Measurements from ENCODE around the gene PHC3. TPM values are rescaled to one million over a fixed set of nuclear protein-coding genes. Genes with fewer than 3 reads are reported as not detected.

PHC3 gene
- total RNA-seq, 1 donor = 54.1 TPM

DNA sequence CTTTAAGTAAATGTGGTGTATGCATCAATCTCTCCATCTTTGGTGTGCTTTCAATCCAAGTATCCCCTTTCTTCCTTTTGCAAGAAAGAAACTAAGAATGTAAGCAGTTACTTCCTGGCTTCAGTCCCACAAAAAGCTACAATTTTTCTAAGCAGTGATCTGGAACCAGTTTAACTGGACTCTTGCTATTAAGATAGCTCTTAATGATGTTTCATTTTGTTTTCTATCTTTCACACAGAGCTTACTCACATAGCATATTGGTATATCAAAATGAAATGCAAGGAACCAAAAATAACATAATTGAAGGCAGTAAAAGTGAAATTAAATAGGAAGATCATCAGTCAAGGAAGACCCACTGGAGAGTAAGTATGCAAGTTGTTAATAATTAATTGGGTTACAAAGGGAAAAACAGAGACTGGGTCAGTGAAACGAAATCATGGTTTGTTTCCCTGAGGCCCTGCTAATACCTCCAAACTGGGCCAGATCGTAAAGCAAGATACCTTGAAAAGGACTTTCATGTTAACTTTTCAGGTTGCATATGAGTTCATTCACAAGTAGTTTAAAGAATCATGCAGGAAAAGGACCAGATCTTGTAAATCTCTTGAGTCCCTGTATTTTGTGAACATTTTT, 101.9 kb downstream of the PHC3 start:
- DNase-seq (ENCODE audit: low read depth in 2 of 3, low spot score in 2 of 3) = no peak

DNA sequence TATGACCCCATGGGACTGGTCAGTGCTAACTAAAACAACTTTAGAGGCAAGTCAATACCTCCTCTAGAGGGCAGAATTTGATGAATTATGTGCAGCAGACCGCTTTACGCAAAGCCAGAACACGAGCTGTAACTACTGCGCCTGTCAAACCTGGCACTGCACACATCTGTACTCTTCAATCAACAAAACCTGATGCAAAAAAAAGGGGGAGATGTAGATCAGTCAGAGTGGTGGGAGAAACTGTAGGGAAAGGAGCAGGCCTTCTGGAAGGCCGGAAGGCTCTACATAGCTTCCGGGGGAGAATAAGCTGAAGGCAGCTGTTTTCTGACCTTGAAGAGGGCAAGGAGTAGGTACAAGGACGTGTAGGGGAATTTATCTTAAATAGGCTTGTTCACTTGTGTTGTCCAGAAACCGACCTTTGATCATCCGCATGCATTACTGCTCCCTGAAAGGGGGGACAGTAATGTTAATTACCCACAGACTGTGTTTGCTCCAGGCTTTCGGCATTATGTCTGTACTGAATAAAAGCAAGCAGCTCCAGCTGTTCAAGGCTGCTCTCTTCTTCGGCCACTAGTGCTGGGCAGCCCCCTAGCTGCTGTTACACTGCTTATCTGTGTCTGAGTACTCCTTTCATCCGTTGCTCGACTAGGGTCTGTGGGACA, 102.8 kb downstream of the PHC3 start:
- no peak for DNase-seq (ENCODE audit: low read depth in 2 of 3, low spot score in 2 of 3)

DNA sequence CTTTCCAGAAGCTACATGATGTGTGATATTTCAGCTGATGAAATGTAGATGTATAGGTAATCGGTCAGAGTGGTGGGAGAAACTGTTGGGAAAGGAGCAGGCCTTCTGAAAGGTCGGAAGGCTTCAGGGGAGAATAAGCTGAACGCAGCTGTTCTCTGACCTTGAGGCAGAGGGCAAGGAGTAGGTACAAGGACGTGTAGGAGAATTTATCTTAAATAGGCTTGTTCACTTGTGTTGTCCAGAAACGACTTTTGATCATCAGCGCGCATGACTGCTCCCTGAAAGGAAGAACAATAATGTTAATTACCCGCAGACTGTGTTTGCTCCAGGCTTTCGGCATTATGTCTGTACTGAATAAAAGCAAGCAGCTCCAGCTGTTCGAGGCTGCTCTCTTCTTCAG, 104.2 kb downstream of the PHC3 start:
- no peak for DNase-seq (ENCODE audit: low read depth in 2 of 3, low spot score in 2 of 3)

DNA sequence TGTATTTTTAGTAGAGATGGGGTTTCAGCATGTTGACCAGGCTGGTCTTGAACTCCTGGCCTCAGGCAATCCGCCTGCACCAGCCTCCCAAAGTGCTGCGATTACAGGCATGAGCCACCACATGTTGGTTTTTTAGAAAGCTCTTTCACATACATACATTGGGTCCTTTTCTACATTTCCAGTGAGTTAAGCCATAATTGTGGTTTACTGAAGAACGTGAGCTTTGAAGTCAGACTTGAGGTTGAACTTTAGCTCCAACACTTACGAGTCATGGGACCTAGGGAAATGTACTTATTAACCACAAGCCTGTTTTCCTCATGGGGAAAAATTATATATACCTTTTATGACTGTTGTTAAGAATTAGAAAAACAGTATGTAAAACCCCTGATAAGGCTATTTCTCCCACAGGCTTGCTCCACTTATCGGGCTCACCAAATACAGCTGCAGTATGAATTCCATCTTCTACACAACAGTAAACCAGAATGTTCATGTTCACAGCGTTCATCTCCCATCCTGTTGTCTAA, 104.8 kb downstream of the PHC3 start:
- no peak for DNase-seq (ENCODE audit: low read depth in 2 of 3, low spot score in 2 of 3)

DNA sequence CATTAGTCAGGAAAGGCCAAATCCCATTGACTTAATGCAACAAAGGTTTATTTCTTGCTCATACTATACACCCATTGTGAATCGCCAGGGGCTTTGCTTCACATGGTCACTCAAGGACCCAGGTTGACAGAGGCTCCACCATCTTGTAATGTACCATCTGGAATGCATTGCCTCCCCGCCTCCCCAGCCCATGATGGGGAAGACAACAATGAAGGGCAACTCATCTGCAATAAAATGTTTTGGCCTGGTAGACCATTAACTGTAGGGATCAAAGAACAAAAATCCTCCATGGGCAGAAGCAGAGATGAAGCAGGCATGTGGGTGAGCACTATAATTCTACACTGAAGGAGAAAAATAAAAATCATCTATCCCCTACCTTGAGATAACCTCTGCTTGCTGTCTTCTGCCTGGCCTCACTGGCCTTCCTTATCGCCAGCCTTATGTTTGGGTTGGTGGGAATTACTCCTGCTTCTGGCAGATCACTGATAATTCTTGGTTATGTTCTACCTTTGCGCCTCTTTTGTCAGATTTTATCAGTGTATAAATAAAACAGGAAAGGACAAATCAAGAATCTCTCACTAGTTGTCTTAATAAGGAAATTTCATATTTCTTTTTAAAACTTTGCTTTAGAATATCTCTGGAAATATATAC, 106.0 kb downstream of the PHC3 start:
- no peak for DNase-seq (ENCODE audit: low read depth in 2 of 3, low spot score in 2 of 3)

DNA sequence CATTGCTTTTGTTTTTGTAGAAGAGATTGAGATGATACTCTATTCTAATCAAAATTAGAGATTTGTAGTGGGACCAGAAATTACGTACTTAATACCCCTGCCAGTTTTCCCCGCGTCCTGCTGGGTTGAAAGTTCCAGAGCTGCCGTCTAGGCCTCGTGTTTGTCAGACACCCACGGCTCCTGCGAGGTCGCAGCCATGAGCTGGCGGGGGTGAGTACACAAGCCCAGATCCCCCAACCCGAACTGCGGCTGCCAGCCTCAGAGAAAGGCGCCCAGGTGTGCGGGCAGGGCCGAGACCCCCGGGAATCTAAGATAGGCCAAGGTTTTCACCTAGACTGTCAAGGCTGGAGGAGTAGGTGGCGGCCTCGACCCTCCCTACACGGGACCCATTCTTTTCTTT, 117.4 kb downstream of the PHC3 start:
- no peak for DNase-seq (ENCODE audit: low read depth in 2 of 3, low spot score in 2 of 3)

DNA sequence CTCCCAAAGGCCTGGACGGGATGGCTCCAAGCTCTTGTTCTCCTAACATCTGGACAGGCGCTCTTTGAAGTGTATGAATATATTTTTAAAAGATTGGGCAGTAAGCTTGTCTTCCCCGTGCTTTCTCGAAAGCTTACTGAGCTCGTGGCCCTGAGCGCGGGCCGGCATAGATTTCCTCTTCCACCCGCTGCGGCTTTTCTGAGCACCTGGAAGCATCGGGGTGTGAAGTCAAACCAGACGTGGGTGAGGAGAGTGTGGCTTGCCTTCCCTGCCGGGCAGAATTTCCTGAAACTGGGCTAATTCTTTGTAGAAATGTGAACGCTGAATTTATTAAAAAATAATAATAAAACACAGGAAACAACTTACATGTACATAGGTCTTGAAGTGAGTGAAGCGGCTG, 117.8 kb downstream of the PHC3 start:
- no peak for DNase-seq (ENCODE audit: low read depth in 2 of 3, low spot score in 2 of 3)

DNA sequence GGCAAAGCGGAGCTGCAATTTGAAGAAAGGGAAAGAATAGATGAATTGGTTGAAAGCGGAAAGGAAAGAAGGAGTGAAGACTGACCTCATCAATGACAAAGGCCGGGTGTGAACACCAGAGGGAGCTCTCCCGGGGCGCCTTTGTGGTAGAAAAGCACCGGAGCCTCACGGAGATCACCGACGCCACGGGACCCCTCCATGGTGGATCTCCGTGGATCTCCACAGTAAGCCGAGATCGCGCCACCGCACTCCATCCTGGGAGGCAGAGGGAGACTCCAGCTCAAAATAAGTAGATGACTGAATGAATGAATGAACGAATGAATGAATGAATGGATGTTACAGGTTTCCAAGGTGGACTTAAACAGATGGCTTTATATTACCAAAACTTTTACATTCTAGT, 118.8 kb downstream of the PHC3 start:
- no peak for DNase-seq (ENCODE audit: low read depth in 2 of 3, low spot score in 2 of 3)

DNA sequence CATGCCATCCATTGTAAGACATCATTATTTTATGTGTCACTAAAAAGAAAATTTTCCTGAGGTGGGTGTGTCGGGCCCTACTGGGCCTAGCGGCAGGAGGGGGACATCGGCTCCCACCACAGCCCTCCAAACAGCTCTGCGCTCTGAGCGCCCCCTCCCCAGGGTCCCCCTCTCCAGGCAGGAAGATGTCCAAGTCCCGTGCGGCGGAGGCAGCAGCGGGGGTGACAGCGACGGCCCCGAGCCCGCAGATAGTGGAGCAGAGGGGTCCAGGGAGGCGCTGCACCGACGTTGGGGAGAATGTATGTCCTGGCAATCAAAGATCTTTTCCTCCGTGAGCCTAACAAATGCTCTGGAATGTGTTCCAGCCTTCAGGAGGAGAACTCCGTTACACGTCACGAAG, 119.5 kb downstream of the PHC3 start:
- no peak for DNase-seq (ENCODE audit: low read depth in 2 of 3, low spot score in 2 of 3)

DNA sequence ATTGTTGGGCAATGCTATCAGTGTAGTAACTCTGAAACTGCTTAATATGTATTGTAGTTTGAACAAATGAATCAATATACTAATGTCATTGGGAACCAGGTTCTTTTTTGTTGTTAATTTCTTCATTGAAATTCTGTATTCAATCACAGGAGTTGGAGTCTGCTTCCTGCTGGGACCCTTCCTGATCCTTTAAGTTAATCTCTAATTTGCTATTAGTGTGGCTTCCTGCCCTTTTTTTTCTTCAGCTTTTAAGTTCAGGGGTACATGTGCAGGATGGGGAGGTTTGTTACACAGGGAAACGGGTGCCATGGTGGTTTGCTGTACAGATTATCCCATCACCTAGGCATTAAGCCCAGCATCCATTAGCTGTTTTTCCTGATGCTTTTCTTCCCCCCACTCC, 122.1 kb downstream of the PHC3 start:
- no peak for DNase-seq (ENCODE audit: low read depth in 2 of 3, low spot score in 2 of 3)

DNA sequence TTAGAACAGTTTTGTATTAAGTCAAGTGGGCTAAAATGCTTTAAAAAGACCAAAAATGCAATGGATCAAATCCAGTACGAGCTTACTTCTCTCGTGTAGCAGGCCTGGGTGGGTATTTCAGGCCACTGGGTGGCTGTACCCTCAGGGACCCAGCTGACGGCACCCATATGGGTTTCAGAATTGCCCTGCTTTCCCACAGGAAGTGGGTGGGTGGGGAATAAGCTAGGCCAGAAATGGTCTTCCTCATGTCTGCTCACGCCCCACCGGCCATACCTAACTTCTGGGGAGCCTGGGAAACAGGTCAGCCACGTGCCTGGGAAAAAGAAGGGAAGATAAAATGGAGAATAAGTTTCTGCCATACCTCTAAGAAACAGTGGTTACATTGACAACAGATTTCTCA, 123.4 kb downstream of the PHC3 start:
- DNase-seq (ENCODE audit: low read depth in 2 of 3, low spot score in 2 of 3) = no peak

DNA sequence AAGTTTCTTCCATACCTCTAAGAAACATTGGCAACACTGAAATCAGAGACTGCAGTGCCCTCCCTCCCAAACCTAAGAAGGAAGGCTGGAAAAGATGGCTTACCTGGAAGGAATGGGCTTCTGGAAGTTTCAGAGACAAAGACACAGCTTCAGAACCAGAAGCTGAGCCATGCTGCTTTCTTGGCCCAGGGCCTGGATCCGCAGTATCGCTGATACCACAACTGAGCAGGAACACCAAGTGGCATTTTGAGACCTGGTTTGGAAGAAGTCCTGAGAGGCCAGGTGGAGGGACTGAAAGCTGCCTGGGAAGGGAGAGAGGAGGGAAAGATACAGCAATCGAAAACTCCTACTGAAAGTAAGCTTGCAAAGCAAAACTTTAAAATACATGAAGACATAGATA, 124.0 kb downstream of the PHC3 start:
- no peak for DNase-seq (ENCODE audit: low read depth in 2 of 3, low spot score in 2 of 3)

DNA sequence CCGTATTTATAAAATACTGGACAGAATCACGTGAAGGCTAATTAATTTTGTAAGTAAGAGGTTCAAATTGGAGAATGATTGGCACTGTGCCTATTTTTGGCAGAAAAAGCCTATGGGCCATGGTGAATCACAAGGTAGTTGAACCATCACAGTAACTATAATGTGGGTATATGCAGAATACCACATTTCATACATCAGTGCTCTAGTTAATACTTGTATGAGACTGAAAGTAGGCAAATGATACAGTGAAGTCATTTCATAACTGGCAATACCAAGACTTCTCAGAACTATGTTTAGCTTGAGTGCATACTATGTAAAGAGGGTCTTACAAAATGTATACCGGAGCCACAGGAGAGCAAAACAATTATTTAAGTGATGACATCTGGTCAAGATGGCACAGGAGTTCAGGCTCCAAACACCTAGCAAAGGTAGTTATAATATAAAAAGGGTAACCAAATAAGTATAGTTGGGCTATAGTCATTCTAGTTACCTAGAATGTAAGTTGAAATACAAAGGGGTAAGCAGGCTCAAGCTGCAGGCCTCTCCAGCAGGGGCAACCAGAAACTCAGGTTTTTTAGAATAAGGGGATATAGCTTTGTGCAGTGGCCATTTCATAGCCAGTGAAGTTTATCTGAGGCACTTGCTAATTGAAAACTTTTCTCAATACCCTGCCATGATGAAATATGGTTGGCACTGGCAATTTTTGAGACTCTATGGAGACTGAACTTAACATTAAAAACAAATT, 124.7 kb downstream of the PHC3 start:
- DNase-seq (ENCODE audit: low read depth in 2 of 3, low spot score in 2 of 3) = no peak

DNA sequence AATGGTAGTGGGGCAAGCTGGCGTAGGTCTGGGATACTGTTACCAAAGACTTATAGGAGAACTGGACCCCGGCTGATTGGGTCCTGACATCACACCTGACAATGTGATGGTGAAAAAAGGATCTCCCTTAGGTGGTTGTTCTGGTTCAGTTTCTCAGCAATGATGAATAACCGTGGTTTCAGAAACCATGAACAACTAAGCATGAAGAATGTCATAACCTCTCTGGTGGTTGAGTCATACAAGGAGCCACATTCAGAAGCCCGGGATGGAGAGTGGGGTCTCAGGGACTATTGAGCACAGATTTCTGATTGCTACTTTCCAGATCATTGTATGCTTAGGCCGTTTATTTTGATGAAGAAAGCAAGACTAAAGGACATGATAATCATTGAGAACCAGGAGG, 126.3 kb downstream of the PHC3 start:
- DNase-seq (ENCODE audit: low read depth in 2 of 3, low spot score in 2 of 3) = no peak

DNA sequence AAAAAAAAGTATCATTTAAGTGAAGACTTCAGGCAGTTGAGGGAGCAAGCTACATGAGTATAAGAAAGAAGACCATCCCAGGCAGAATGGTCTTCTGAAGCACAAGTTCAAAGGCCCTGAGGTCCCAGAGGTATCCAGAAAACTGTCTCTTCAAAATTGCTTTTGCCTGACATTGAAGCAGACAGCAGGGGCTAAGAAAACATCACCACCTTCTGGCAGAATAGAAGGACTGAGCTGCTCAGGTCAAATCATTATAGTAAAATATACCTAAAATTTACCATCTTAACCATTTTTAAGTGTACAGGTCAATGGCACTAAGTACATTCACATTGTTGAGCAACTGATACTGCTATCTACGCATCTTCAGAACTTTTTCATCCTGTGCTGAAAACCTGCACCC, 127.3 kb downstream of the PHC3 start:
- DNase-seq (ENCODE audit: low read depth in 2 of 3, low spot score in 2 of 3) = peak in 2 of 3 donors; percentile 33 to 58

DNA sequence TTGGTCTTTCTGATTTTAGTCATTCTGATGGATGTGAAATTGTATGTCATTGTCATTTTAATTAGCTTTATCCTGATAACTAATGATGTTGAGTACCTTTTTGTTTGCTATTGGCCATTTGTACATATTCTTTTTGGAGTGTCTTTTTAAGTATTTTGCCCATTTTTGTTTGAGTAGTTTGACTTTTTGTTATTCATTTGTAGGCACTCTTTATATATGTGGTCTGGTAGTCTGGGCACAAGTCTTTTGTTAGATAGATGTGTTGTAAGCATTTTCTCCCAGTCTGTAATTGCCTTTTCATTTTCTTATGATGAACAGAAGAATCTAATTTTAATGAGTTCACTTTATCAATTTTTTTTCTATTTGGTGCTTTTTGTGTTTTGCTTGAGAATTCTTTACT, 129.1 kb downstream of the PHC3 start:
- no peak for DNase-seq (ENCODE audit: low read depth in 2 of 3, low spot score in 2 of 3)

DNA sequence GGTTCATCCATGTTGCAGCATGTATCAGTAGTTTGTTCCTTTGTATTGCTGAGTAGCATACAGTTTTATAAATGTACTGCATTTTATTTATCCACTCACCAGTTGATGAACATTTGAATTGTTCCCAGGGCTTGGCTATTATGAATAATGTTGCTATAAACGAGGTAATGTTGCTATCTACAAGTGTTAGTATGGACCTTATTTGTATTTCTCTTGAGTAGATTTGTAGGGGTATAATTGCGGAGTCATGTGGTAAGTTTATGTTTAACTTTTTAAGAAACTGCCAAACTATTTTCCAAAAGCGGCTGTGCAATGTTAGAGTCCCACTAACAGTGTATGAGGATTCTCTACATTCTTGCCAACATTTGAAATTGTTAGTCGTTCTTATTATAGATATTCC, 130.8 kb downstream of the PHC3 start:
- DNase-seq (ENCODE audit: low read depth in 2 of 3, low spot score in 2 of 3) = no peak

DNA sequence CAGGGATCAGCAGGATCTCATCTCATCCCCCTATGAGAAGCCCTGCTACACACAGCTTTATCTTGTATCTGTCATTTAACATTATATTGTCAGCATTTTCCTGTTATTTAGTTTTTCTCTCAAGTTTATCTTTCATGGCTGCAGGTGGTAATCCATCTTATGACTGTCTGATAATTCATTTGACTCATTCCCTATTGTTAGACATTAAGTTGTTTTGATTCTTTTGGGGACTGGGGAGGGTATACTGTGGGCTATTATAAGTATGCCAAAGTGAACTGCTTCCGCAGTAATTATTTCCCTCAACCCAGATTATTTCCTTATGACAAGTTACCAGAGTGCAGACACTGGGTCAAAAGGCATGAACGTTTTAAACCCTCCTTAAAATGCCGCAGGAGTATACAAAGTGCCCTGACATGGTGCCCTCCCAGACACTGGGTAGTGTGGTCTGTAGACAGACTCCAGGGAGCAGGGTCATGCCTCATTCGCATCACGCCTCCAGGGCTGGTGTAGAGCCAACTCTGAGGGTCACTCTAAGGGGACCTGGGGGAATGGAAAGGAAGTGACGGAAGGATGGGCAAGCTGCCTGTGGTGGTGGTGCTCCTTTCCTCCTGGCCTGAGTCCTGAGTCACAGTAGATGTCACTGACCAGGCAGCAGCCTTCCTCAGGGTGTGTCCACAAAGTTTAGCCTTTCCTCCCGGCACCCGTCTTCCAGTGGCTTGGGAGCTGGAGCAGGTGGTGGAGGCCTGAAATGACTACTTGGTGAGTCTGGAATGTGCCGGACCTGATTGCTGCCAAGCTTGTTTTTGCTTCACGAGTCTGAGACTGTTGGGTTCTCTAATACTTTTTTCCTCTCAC, 132.2 kb downstream of the PHC3 start:
- no peak for DNase-seq (ENCODE audit: low read depth in 2 of 3, low spot score in 2 of 3)

DNA sequence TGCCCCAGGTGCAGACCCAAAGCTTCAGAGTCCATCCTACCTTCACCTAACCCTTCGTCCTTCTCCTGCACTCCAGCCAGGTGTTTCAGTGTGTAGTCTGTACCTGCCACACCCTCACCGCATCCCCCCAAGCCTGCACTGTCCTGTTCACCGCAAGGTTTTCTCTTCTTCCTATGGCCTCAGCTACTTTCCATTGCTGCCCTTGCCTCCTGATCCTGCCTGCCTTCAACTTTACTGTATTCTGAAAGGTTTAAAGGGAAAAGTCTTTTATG, 134.5 kb downstream of the PHC3 start:
- no peak for DNase-seq (ENCODE audit: low read depth in 2 of 3, low spot score in 2 of 3)

DNA sequence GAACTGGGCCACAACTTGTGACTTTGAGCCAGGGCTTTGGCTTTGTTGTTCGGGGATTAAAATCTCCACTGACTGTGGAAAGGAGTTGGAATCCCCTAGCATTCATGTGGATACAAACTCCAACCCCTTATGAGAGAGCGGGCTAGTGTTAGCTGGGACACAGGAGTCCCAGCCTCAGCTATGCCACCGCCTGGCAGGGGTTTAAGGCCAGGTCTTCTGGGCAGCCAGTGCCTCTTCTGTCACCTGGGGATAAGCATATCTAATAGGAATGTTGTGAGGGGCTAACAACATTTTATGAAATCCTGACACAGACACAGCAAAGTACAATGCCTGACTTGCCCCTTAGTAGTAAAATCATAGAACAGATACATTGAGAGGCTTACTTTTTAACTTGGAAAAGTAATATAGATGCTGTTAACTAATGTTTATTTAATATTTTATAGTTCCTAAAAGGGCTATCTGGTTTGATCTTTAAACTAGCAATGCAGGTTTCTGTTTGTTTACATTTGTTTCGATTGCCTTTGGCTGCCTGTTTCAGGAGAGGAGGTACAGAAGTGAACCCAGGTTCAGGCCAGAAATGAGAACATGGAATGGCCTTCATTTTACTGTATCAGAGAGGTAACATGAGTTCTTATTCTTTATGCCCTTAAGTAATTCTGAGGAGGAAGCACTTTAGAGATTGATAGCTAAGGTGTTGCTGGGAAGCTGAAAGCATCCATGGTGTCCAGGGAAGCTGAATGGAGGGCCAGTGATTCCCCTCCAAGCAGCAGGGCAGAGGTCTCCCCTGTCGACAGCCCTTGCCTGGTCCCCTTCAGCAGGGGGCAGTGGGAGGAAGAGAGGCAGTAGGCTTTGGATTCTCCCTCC, 135.0 kb downstream of the PHC3 start:
- DNase-seq (ENCODE audit: low read depth in 2 of 3, low spot score in 2 of 3) = no peak
